ENCODE results near the gene PTGES.

Gene PTGES

DNA sequence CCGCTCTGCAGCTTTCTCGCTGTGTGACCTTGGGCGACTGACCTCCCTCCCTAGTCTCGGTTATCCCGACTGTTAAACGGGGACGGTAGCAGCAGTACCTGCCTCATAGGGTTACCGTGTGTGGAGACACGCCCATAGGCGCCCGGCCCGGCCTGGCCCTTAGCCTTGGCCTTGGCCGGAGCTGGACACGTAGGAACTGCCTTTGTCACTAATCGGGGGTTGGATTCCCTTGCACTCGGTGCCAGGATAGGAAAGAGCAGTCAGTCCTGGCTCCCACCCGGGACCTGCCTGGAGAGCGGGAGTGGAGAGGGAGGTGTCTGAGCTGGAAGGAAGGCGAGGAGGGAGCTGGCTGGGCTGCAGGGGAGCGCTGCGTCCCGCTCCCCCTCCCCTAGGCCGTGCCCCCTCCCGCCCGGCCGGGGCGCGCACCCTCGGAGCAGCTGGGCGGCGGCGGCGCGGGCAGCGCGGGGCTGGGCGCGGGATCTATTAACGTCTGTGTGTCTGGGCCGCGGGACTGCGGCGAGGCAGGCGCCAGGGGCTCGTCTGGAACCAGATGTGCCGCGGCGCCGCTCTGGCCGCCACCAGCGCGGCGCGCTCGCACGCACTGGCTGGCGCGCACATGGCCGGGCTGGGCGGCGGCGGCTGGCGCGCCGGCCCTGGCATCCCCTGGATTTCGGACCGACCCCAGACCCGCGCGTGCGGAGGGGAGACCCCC is 55.7 kb downstream of the PTGES start:
- peaks cover 0 to 15% of the 10 kb centered on the region in 2 donors for H3K27me3 ChIP-seq (ENCODE audit: control insufficient read depth in 1 of 2, insufficient read depth in 2 of 2, low read length in 2 of 2)

DNA sequence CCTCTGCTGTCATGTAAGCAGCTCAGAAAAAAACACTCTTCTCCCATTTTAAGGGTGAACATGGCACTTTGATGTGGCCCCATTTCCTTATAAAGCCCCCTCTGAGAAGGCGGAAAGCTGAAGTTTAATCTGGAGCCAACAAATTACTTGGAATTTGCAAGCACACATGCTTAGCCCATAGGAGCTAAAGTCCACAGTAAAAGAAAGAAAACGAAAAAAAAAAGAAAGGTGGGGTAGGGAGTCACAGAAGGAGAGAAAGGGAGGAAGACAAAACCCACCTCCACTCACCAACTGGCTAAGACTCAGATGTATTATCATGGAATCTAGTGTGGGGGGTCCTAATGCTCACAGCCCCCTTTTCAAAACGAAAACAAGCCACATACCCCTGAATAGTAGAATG is 57.0 kb downstream of the PTGES start:
- peaks cover 6% of the 10 kb centered on the region for H3K4me1 ChIP-seq (ENCODE audit: insufficient read depth, low read length)
- H3K9ac ChIP-seq (ENCODE audit: low read length), result no peak overlapping the region
- H3K36me3 ChIP-seq (ENCODE audit: insufficient read depth, low read length), result no peaks in the 10 kb centered on the region
- H3K27ac ChIP-seq (ENCODE audit: low read depth, low read length), result no peak overlapping the region
- no peak overlapping the region for H3K4me3 ChIP-seq (ENCODE audit: low read depth in 1 of 2, low read length in 2 of 2)
- peaks cover 0 to 15% of the 10 kb centered on the region in 2 donors for H3K27me3 ChIP-seq (ENCODE audit: control insufficient read depth in 1 of 2, insufficient read depth in 2 of 2, low read length in 2 of 2)
- no peaks in the 10 kb centered on the region for H3K9me3 ChIP-seq (ENCODE audit: low read length)

More for the DNA sequence above, 55.7 kb downstream of the PTGES start:
- no peaks in the 10 kb centered on the region for H3K9me3 ChIP-seq (ENCODE audit: low read length)
- peak overlapping the region; percentile 7 to 41 for H3K4me3 ChIP-seq (ENCODE audit: low read depth in 1 of 2, low read length in 2 of 2)
- H3K4me1 ChIP-seq (ENCODE audit: insufficient read depth, low read length), result peaks cover 6% of the 10 kb centered on the region
- no peak overlapping the region for H3K9ac ChIP-seq (ENCODE audit: low read length)
- H3K36me3 ChIP-seq (ENCODE audit: insufficient read depth, low read length), result no peaks in the 10 kb centered on the region
- no peak overlapping the region for H3K27ac ChIP-seq (ENCODE audit: low read depth, low read length)

DNA sequence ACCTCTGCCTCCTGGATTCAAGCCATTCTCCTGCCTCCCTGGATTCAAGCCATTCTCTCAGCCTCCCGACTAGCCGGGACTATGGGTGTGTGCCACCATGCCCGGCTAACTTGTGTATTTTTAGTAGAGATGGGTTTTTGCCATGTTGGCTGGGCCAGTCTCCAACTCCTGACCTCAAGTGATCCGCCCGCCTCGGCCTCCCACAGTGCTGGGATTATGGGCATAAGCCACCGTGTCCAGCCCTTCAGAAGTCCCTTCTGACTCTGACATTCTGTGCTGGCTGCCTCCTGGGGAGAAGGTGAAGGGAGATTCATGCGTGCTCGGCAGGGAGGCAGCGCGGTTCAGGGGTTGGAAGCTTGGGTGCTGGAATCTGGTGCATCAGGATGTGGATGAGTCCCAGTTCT is 58.6 kb downstream of the PTGES start:
- H3K36me3 ChIP-seq (ENCODE audit: insufficient read depth, low read length), result no peaks in the 10 kb centered on the region
- H3K9ac ChIP-seq (ENCODE audit: low read length), result no peak overlapping the region
- peaks cover 0 to 15% of the 10 kb centered on the region in 2 donors for H3K27me3 ChIP-seq (ENCODE audit: control insufficient read depth in 1 of 2, insufficient read depth in 2 of 2, low read length in 2 of 2)
- no peak overlapping the region for H3K4me3 ChIP-seq (ENCODE audit: low read depth in 1 of 2, low read length in 2 of 2)
- no peak overlapping the region for H3K27ac ChIP-seq (ENCODE audit: low read depth, low read length)
- H3K4me1 ChIP-seq (ENCODE audit: insufficient read depth, low read length), result peaks cover 6% of the 10 kb centered on the region
- no peaks in the 10 kb centered on the region for H3K9me3 ChIP-seq (ENCODE audit: low read length)

DNA sequence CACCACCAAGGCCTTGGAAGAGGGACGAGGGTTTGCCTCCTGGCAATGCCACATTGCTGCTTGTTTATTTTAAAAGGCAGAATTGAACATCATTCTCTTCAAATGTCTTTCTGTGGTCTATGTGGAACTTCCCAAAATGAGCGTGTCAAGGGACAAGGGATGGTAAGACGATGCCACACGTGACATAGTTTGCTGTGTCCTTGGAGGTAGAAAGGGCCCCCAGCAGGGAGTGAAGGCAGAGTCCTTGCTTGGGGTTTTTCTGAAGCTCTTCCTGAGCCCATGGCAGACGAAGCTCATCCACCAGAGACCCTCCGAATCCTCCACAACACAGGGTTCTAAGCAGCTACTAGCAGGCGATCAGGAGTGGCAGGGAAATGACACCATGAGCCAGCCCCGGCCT is 59.1 kb downstream of the PTGES start:
- H3K4me1 ChIP-seq (ENCODE audit: insufficient read depth, low read length), result peaks cover 6% of the 10 kb centered on the region
- no peak overlapping the region for H3K4me3 ChIP-seq (ENCODE audit: low read depth in 1 of 2, low read length in 2 of 2)
- no peak overlapping the region for H3K9ac ChIP-seq (ENCODE audit: low read length)
- no peak overlapping the region for H3K27ac ChIP-seq (ENCODE audit: low read depth, low read length)
- peaks cover 0 to 15% of the 10 kb centered on the region in 2 donors for H3K27me3 ChIP-seq (ENCODE audit: control insufficient read depth in 1 of 2, insufficient read depth in 2 of 2, low read length in 2 of 2)
- H3K9me3 ChIP-seq (ENCODE audit: low read length), result no peaks in the 10 kb centered on the region
- H3K36me3 ChIP-seq (ENCODE audit: insufficient read depth, low read length), result no peaks in the 10 kb centered on the region

DNA sequence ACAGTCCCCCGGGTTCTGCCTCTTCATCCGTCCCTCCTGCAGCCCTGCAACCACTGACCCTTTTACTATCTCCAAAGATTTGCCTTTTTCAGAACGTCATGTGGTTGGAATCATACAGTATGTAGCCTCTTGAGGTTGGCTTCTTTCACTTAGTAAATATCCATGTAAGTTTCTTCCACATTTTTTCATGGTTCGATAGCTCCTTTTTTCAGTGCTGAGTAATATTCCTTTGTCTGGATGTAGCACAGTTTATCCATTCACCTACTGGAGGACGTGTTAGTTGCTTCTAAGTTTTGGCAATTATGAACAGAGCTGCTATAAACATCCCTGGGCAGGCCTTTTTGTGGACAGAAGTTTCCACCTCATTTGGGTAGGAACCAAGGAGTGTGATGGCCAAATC is 60.3 kb downstream of the PTGES start:
- peaks cover 0 to 4% of the 10 kb centered on the region in 2 donors for H3K27me3 ChIP-seq (ENCODE audit: control insufficient read depth in 1 of 2, insufficient read depth in 2 of 2, low read length in 2 of 2)
- H3K4me3 ChIP-seq (ENCODE audit: low read depth in 1 of 2, low read length in 2 of 2), result no peak overlapping the region
- H3K9ac ChIP-seq (ENCODE audit: low read length), result no peak overlapping the region
- no peaks in the 10 kb centered on the region for H3K9me3 ChIP-seq (ENCODE audit: low read length)
- H3K36me3 ChIP-seq (ENCODE audit: insufficient read depth, low read length), result no peaks in the 10 kb centered on the region
- no peak overlapping the region for H3K27ac ChIP-seq (ENCODE audit: low read depth, low read length)
- H3K4me1 ChIP-seq (ENCODE audit: insufficient read depth, low read length), result peaks cover 6% of the 10 kb centered on the region
